HG03045 (cell line): ENCODE results near the gene PPP1R15B.

ENCODE experiments used
- ATAC-seq: cut with Tn5 transposase; IDR thresholded peaks from one replicate; pipeline ENCODE4 v1.9.1; 2021; ENCODE audit warnings: mild to moderate bottlenecking, moderate library complexity; ENCODE audit not compliant: unreplicated experiment

The PPP1R15B gene

DNA sequence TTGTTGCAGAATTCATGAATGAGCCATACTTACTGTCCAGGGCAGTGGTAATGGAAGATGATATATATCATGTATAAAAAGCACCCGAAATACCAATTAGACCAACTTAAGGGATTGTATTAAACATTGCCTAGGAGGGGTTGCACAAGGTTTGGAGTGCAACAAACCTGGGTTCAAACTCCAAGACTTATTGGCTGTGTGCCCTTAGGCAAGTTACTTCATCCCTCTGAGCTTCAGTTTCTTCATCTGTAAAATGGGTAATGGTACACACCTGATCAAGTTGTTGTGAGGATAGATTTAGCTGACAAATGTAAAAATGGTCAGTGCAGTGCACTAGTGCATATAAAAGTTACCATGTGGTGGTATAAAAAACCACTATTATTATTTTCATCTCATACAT is 9.8 kb upstream of the PPP1R15B start:
- ATAC-seq, result no peak

DNA sequence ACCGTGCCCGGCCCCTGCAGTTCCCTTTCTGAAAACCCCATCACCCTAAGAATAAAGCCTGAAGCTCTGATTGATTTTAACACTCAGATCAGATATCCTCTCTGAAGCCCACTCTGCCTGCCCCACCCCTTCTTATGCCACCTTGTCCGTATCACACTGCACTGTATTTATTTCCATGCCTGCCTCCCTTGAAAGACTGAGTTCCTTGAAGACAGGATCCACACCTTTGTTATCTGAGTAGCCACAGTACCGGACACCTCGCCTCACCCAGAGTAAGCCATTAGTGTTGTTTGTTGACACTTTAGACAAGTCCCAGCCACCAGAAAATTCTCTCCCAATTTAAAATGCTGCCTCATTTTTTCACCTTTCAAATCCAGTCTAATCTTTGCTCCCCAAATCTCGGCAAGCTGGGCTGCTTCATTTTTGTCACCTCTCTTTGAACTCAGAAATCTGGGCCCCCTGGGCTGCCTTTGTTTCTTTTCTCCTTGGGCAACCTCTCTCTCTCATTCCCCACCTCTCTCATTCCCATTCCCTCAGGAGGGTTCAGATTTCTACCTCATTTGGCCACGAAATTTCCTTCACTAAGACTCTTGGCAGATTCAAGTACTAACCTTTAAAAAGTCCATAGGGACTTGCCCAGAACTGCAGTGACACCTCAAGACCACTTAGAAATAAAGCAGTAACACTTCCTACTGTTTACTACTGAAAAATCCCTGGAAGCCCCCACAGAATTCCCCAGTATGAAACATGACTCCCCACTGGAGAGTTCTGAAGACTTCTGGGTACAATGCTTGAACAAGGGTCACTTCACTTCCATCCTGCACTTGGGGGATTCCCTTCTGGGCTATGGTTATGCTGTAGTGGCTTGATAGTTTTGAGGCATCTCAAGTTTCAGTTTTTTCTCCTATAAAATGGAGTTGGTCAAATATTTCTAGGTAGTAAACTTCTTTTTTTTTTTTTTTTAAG is 8.7 kb upstream of the PPP1R15B start:
- no peak for ATAC-seq

DNA sequence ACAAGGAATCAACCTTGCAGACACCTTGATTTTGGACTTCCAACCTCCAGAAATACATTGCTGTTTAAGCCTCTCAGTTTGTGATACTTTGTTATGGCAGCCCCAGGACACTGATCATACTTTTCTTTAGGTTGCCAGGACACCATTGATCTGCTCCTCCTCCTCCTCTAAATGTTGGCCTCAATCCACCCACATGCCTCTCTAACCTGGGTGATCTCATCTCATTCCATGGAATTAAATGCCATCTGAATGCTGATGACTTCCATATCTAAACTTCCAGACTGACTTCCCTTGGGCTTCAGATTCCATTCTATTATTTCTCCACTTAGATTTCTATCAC is 7.4 kb upstream of the PPP1R15B start:
- ATAC-seq, result no peak

DNA sequence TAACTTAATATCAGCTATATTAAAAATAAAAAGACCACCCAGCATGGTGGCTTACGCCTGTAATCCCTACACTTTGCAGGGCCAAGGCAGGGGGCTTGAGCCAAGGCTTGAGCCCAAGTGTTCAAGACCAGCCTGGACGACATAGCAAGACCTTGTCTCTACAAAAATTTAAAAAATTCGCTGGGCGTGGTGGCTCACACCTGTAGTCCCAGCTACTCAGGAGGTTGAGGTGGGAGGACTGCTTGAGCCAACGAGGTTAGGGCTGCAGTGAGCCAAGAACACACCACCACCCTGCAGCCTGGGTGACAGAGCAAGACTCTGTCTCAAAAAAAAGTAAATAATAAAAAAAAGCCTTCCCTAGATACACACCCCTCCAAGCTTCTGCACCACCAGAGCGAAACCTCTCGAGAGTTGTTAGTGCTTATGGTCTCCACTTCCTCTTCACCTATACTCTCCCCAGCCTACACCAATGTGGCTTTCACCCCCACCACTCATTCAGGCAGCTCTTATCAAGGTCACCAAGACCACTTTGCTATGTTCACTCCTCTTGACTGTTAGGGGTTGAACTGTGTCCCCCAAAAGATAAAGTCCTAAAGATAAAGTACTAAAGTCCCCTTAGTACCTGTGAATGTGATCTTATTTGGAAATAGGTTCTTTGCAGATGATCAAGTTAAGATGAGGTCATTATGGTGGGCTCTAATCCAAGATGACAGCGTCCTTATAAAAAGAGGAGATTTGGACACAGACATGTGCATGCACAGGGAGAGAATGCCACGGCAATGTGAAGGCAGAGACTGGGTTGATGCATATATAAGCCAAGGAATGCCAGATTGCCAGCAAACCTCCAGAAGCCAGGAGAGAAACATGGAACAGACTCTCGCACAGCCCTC is 6.8 kb upstream of the PPP1R15B start:
- ATAC-seq, result no peak

DNA sequence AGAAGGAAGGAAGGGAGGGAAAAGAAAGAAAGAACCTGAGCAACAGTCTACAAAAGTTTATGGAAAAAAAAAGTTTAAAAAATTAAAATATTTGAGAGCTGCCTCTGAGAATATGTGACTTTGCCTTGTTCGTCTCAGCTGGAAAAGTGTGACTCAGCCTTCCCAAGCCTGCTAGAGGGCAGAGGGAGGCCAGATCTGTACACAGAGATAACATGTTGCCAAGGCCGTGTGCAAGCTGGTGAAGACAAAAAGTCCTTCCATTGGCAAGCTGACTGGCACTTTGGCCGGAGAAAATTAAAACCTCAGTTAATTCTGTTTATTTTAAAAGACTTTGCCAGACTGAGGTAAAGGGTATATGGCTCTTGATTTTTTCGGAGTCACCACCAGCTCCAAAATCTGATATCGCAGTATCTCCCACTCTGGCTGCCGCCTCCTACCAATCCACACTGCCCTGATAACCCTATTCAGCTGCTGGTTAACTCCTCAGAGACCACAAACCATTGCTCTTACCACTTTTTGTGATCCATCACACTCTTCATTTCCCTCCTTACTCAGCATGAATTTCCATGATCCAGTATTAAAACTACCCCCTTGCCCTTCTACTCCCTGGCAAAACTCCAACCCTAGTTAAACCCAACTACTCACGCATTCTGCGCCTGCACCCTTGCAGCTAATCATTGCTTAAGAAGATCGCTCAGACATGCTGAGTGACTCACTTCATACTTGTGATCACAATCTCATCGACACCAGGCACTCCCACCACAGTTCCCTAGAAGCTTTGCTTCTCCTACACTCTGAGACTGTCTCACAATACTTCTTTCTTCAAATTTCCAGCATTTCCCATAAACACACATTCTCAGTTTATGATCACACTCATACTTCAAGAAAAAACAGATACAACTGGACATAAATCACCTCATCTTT is 5.7 kb upstream of the PPP1R15B start:
- no peak for ATAC-seq

DNA sequence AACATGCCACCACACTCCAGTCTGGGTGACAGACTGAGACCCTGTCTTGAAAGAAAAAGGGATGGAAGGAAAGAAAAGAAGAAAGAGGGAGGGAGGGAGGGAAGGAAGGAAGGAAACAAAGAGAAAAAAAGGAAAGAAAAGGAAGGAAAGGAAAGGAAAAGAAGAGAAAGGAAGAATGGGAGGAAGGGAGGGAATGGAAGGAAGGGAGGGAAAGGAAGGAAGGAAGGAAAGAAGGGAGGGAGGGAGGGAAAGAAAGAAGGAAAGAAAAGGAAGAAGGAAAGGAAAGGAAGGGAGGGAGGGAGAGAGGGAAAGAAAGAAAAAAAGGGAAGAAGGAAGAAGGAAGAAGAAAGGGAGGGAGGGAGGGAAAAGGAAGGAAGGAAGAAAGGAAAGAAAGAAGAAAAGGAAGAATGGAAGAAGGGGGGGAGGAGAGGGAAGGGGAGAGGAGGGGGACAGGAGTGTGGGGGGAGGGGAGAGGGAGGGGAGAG is 5.0 kb upstream of the PPP1R15B start:
- ATAC-seq, result no peak

DNA sequence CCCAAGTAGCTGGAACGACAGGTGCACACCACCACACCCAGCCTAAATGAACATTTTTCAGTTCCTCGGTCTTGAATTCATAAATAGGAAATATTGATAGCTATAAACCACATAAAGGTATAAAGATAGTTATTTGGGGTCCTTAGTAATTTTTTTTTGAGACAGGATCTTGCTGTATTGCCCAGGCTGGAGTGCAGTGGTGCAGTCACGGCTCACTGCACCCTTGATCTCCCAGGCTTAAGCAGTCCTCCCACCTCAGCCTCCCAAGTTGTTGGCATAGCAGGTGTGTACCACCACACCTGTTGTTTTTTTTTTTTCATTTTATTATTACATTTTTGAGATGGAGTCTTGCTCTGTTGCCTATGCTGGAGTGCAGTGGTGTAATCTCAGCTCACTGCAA is 3.7 kb upstream of the PPP1R15B start:
- ATAC-seq, result no peak

DNA sequence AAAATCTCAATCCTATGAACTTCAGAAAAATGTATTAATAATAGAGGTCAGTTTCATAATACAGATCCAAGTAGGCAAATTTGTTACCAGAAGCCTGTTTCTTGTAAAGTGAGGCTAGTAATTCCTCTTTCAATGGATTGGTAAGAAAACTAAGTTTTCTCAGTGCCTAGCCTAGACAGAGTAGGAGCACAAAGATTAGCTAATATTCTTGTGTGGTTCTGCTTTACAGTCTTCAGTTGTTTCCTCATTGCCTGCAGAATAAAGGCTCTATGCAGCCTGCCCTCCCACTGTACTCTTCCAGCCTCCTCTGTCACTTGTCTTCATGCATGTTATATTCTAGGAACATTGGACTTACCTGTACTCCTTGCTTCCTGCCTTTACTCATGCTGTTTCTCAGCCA is 2.4 kb upstream of the PPP1R15B start:
- no peak for ATAC-seq

DNA sequence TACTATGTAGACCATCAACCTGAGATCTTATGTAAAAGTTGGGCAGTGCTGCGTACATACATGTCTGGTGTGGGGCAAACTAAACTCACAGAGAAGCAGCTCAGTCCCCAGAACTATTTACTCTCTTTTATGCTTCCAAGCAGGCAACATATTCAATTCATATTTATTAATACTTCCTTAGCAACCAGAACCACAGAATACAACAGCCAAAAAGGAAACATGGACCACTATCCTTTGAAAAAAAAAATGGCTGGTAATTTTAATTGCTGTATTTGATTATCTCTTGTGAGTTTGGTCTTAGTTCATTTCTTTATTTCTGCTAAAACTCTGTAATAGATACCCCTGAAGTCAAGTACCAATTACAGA is 1.5 kb upstream of the PPP1R15B start:
- ATAC-seq, result no peak

DNA sequence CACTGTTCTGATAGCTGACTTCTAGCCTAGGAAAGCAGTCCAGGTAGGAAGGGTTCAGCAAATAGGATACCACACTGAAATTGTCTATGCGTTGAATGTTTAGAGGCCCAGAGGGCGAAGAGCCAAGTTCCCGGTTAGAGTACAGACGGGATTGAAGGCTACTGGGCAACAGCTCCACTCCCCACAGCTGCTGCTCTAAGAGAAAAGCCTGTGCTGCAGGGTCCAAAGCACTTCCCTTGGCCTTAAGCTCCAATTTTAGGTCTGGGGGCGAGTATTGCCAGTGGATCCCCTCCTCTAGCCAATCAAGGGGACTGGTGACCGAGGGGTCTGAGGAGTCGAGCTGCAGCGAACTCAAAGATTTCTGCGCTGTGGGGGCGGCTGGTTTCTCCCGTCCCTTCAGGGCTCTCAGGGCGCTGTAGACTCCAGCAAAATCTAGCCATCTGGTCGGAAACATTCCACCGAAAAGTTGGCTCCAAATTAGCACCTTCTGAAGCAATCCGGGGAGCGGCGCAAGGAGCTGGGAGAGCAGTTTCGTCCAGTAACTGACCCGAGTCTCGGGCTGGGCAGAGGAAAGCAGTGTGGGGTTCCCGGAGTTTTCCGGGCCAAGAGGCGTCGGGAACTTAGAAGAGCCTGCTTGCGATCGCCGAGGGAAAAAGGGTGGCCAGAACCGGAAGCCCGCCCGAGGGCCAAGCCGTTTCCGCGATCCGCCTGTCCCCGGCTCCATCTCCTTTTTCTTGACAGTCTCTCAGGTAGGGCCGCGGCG is 748 bp downstream of the PPP1R15B start:
- peak; percentile 33 for ATAC-seq

DNA sequence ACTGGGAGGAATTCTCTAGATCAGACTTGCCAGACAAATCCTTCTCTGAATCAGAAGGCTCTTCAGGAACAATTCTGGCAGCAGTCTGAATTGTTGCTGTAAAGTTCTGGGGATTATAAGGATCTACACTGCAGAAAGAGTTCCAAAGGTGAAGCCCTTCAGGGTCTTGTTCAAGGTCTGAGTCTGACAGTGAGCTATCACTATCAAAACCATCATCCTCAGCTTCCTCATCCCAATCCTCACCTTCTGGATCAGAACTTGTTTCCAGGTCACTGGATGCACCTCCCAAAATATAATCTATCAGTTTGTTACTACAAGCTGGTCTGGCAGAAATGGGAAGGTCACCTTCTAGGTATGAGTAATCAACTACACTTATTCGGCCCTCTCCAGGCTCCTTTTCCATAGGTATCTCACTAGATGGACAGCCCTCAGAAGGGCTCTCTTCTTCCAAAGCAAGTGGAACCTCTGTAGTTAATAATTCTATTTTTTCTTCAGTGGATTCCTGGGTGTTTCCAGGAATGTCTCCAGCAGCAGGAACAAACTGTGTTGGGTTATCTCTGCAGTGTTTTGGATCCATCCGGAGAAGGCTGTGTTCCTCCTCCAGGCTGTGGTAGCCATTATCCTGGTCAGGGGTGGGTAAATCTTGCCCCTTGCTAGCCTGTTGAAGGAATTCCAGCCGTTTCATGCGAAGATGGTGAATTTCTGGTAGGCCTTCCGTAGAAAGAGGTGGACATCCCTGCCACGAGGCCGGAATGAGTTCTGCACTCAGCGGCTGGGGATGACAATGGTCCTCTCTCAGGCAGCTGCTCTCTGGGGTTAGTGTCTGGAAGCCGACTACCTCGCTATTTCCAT is 1.6 kb downstream of the PPP1R15B start:
- no peak for ATAC-seq

DNA sequence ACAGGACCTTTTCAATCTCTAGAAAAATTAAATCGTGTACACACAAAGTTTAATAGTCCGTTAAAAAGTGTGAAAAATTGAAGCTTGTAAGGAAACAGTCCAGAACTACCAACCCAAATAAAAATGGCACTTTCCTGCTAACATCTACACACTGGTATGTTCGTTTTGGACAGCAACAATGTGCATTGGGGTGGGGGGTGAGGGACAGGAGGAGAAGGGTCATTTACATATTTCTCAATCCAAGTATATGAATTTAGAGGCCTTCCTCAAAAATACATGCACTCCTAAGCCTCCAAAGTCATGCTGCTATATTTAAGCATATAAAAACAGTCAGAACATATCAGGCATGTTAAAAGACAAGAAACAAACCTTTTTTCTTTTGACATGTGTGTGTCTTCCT is 2.5 kb downstream of the PPP1R15B start:
- ATAC-seq, result no peak

DNA sequence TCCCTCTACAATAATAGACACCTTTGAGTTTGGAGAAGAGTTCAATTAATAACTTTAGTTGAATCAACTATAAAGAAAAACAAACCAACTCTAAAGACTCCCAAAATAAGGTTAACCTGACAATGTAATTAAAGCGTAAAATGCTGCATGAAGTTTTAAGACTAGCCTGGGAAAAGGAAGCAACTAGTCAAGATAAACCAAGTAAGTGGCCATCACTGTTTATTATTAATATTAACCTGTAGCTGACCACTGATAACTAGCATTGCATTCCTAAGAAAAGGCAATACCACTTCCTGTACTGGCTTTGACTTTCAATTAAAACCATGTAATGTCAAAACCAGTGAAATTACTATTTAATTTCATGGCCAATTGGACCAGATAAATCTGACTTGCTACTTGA is 3.0 kb downstream of the PPP1R15B start:
- no peak for ATAC-seq

DNA sequence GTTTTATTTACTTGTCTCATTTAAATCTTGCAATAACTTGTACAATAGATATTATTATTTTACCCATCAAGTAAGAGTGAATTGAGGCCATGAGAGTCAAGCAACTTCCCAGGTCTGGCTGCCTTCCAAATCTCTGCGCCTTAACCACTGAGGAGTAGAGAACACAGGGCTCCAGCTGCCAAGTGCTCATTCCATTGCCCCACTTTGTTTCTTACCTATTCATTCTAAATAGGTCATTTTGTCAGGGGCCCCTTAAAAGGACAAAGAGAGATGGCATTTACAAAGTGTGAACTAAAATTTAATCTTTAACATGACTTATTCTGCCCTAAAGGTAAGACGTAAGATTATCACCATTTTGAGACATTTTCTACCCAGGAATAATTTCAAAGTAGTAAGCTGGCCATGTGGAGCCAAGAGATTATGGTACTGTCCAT is 3.5 kb downstream of the PPP1R15B start:
- ATAC-seq, result no peak

DNA sequence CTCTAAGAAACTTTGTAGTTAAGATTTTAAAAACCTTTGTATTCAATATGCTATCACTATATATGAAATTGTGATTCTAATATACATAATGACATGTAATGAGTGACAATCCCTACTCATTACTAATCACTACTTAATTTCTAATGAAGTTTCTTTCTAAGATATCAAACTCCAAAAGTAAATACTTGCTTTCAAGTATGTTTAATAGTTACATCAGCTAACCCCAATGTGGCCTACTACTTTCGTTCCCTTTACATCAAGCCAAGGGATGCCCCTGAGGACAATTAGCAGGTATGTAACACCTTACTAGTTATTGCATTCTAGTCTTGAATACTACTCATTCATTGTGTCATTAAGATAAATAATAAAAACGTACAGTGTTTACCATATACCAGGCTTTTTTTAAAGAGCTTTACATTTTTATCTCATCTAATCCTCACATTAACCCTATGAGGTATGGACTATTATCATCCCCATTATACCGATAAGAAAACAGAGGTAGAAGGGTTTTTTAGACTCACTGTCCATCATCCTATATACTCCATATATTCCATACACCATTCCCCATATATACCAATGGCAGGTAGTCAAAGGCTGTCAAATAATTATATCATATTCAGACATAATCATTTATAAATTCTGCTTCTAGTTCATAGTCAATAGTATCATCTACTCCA is 4.2 kb downstream of the PPP1R15B start:
- no peak for ATAC-seq

DNA sequence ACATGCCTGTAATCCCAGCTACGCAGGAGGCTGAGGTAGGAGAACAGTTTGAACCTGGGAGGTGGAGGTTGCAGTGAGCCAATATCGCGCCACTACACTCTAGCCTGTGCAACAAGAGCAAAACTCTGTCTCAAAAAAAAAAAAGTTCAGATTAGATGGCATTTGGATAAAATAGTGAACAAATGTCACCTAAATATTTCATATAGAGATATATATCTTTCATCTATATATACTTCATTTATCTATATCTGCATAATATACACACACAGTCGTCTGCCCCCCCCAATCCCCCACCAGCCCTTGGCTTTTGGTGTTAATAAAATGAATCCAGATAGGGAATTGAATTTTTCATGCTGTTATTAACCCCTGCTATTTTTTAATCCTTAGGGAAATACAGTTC is 5.0 kb downstream of the PPP1R15B start:
- ATAC-seq, result no peak

DNA sequence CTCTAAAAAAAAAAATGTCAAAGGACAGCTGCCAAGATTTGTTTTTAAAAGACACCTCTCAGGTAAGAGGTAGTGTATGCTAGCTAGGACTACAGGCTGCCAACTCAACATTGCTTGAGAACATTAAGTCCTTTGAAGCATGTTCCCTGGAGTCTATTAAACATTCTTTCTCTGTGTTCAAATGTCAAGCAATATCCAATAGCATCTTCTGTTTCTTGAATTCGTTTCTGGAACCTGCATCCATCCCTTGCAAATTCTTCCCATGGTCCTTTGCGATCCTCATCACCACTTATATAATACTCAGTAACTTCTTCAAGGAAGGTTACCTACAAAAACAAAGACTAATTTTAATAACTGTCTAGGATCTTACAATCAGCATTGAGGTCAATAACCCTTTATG is 5.6 kb downstream of the PPP1R15B start:
- no peak for ATAC-seq

DNA sequence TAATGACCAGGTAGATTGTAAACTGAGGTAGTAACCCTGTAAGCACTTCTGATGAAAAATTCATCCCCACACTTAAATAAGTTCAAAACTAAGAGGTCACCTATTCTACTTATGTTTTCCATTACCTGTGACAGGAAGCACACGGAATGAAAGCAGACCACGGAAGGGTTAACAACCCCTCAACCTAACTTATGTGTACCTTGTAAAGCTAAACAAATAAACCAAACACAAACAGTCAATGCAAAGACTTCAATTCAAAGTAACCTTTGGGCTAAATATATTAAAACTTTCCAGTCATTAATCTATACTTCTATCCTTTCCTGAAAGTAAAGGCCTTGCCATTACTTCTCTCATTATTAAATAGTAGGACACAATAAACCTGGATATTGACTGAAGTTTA is 7.0 kb downstream of the PPP1R15B start:
- ATAC-seq, result no peak

DNA sequence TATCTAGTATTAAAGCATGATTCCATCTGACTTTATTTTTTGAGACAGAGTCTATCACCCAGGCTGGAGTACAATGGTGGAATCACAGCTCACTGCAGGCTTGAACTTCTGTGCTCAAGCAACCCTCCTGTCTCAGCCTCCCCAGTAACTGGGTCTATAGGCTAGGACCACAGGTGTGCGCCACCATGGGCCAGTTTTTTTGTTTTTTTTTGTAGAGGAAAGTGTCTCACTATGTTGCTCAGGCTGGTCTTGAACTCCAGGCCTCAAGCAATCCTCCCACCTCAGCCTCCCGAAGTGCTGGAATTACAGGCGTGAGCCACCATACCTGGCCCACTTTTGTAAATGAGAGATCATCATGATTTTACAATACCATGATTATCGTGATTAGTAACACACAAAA is 9.2 kb downstream of the PPP1R15B start:
- ATAC-seq, result no peak
